Body of pancreas (tissue), 4 donors: ENCODE measurements around the gene EIF2S3. TPM values are rescaled to one million over a fixed set of nuclear protein-coding genes. Genes with fewer than 3 reads are reported as not detected.
"Not testable (repeated sequence)": the region's sequence is repeated elsewhere in the genome, so short reads cannot be mapped to it uniquely, and the experiment has no call there.

Experiments used
- ATAC-seq: fragments of 150-250 bp; one replicate; pipeline ENCODE4 v1.9.1; 2016
- DNase-seq, 4 donors: peaks; one replicate each; pipeline ENCODE4 v3.0.0-alpha.2; 2019
- H3K27ac ChIP-seq, 4 donors: fragments of 200-600 bp; sonication (generic); 1 replicate in 3 of 4; 2 replicates in 1 of 4; pipeline versions ENCODE4 v1.5.1 to v1.6.1; 2016 to 2019; ENCODE audit warnings: mild to moderate bottlenecking in 1 of 4, mixed read lengths in 1 of 4, moderate library complexity in 1 of 4
- H3K27me3 ChIP-seq, 2 donors: fragments of 200-600 bp; sonication (generic); one replicate each; pipeline ENCODE4 v1.6.0; 2016; ENCODE audit warnings: mild to moderate bottlenecking in 1 of 2
- H3K36me3 ChIP-seq, 2 donors: fragments of 200-600 bp; sonication (generic); replicated peaks in 1 of 2; 2 replicates each; pipeline ENCODE4 v1.5.1; 2016; ENCODE audit warnings: low read depth in 2 of 2; ENCODE audit not compliant: insufficient read depth in 1 of 2
- H3K4me1 ChIP-seq: fragments of 200-600 bp; sonication (generic); one replicate; pipeline ENCODE4 v1.6.0; 2016
- H3K4me3 ChIP-seq, 2 donors: fragments of 200-600 bp; sonication (generic); 1 replicate in 1 of 2; 2 replicates in 1 of 2; pipeline ENCODE4 v1.5.1; 2016 to 2019
- H3K9me3 ChIP-seq, 3 donors: fragments of 200-600 bp; sonication (generic); 1 replicate in 2 of 3; 2 replicates in 1 of 3; pipeline ENCODE4 v1.5.1; 2016
- POLR2A ChIP-seq, 3 donors: fragments of 450-650 bp; IDR thresholded peaks; one replicate each; pipeline ENCODE4 v1.6.1; 2016; ENCODE audit warnings: antibody characterized with exemption in 3 of 3, mild to moderate bottlenecking in 2 of 3
- WGBS, 2 donors: methylation state at CpG; one replicate each; pipeline ENCODE4 v1.1.5; 2017; 5-methylcytosine and 5-hydroxymethylcytosine counted together
- intact Hi-C: fragments of 100-400 bp; cut with DNase I; formaldehyde crosslinking; loops from one replicate; pipeline ENCODE4 v1.15.1; 2023
- total RNA-seq, 2 donors: library from RNA; depleted of rRNA; stranded (reverse); fragments of >200 nt; gene quantifications; one replicate each; pipeline ENCODE4 v1.1.0, GENCODE V29; 2016
- TF ChIP-seq, protein P1 (sequence below), 7 experiments: fragments of 450-650 bp in 4 of 7; fragments of 200-600 bp in 3 of 7; sonication (generic) in 3 of 7; IDR thresholded peaks; one replicate each; pipeline ENCODE4 v1.5.1; 2016 to 2019; ENCODE audit warnings: antibody characterized with exemption in 7 of 7

The EIF2S3 gene
- total RNA-seq, 2 donors from 2014 or later: 49.1 to 105 TPM

DNA sequence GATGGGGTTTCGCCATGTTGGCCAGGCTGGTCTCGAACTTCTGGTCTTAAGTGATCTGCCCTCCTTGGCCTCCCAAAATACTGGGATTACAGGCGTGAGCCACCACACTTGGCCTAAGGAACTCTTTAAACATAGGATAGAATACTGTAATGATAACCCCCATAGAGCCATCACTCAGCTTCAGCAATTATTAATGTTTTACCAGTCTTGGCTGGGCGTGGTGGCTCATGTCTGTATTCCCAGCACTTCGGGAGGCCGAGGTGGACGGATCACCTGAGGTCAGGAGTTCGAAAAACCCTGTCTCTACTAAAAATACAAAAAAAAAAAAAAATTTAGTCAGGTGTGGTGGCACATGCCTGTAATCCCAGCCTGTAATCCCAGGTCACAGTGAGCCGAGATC, 15.1 kb downstream of the EIF2S3 start:
- ATAC-seq: no peak
- Histone ChIP-seq H3K4me3 (no peak overlapping the region), H3K27ac (no peak overlapping the region), H3K9me3 (no peaks in the 10 kb centered on the region), H3K4me1 (no peaks in the 10 kb centered on the region), H3K27me3 (no peaks in the 10 kb centered on the region), H3K36me3 (peaks cover 0 to 6% of the 10 kb centered on the region in 2 donors)
- intact Hi-C loops: no loop called here
- DNase-seq: no peak
- 52 to 62% methylated on average over 6 to 9 of the region's 9 CpGs for WGBS, 2 donors
- no peak for TF ChIP-seq POLR2A (IDR thresholded peaks at IDR 0.05)
- TF ChIP-seq, protein P1, sequence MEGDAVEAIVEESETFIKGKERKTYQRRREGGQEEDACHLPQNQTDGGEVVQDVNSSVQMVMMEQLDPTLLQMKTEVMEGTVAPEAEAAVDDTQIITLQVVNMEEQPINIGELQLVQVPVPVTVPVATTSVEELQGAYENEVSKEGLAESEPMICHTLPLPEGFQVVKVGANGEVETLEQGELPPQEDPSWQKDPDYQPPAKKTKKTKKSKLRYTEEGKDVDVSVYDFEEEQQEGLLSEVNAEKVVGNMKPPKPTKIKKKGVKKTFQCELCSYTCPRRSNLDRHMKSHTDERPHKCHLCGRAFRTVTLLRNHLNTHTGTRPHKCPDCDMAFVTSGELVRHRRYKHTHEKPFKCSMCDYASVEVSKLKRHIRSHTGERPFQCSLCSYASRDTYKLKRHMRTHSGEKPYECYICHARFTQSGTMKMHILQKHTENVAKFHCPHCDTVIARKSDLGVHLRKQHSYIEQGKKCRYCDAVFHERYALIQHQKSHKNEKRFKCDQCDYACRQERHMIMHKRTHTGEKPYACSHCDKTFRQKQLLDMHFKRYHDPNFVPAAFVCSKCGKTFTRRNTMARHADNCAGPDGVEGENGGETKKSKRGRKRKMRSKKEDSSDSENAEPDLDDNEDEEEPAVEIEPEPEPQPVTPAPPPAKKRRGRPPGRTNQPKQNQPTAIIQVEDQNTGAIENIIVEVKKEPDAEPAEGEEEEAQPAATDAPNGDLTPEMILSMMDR (IDR thresholded peaks at IDR 0.05): no peak

DNA sequence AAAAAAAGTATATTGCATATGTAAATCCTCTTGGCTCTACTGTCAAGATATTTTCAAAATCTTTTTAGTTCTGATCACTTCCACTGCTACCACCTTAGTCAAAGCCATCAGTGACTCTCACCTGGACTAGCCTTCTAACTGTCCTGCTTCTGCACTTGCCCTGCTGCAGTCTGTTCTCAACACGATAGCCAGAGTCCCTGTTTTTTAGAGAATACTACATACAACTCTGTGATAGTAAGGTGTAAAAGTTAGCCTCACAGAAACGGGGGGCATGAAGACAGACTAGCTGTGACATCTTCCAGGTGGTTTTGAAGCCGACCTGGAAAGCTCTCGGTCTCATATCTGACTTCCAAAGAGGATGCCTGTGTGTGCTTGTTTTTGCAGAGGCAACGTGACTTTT, 24.7 kb downstream of the EIF2S3 start:
- DNase-seq (no peak), ATAC-seq (no peak)
- no peak for TF ChIP-seq POLR2A (IDR thresholded peaks at IDR 0.05)
- TF ChIP-seq, protein P1 (IDR thresholded peaks at IDR 0.05): no peak
- no peaks in the 10 kb centered on the region for H3K9me3 ChIP-seq
- intact Hi-C loops: no loop called here
- H3K4me1 ChIP-seq: no peaks in the 10 kb centered on the region
- peaks cover 0 to 5% of the 10 kb centered on the region in 2 donors for H3K36me3 ChIP-seq
- no peak overlapping the region for H3K27ac ChIP-seq
- H3K4me3 ChIP-seq: no peak overlapping the region
- no peaks in the 10 kb centered on the region for H3K27me3 ChIP-seq
- 55 to 80% methylated on average over 1 to 5 of the region's 5 CpGs for WGBS, 2 donors

DNA sequence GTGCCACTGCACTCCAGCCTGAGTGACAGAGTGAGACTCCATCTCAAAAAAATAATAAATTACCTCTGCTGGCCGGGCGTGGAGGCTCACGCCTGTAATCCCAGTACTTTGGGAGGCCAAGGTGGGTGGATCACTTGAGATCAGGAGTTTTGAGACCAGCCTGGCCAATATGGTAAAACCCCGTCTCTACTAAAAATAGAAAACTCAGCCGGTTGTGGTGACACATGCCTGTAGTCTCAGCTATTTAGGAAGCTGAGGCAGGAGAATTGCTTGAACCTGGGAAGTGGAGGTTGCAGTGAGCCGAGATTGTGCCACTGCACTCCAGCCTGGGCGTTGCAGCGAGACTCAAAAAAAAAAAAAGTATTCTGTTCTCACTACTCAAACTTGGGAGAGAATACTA, 25.5 kb downstream of the EIF2S3 start:
- H3K4me1 ChIP-seq, ATAC-seq, H3K27ac ChIP-seq, H3K36me3 ChIP-seq, intact Hi-C loops, H3K4me3 ChIP-seq, H3K27me3 ChIP-seq, DNase-seq, H3K9me3 ChIP-seq: not testable (repeated sequence)
- WGBS, 2 donors: 65 to 66% methylated on average over 8 of the region's 8 CpGs

DNA sequence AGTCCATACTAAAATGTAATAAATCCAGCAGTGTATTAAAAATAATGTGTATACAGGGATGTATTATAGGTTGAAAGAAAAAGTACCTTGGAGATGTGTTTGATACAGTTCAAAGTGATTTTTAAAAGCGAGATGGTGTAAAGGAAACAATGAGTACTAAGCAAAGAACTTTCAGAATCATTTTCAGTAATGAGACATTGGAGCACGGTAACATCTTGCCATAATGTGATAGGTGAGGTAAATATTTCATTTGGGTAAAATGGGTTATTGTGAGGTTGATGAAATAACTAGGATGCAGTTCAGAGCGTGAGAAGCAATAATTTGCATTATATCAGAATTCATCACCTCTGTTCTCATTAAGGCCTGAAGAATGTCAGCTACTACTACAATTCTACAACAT, 25.9 kb downstream of the EIF2S3 start:
- Histone ChIP-seq H3K4me1 (no peaks in the 10 kb centered on the region), H3K27me3 (no peaks in the 10 kb centered on the region), H3K27ac (no peak overlapping the region), H3K36me3 (peaks cover 0 to 5% of the 10 kb centered on the region in 2 donors), H3K9me3 (no peaks in the 10 kb centered on the region), H3K4me3 (no peak overlapping the region)
- DNase-seq (no peak), ATAC-seq (no peak)
- TF ChIP-seq, protein P1 (IDR thresholded peaks at IDR 0.05): no peak
- TF ChIP-seq POLR2A (IDR thresholded peaks at IDR 0.05): no peak
- intact Hi-C loops: no loop called here
- WGBS, 2 donors: 58 to 73% methylated on average over 3 of the region's 3 CpGs

DNA sequence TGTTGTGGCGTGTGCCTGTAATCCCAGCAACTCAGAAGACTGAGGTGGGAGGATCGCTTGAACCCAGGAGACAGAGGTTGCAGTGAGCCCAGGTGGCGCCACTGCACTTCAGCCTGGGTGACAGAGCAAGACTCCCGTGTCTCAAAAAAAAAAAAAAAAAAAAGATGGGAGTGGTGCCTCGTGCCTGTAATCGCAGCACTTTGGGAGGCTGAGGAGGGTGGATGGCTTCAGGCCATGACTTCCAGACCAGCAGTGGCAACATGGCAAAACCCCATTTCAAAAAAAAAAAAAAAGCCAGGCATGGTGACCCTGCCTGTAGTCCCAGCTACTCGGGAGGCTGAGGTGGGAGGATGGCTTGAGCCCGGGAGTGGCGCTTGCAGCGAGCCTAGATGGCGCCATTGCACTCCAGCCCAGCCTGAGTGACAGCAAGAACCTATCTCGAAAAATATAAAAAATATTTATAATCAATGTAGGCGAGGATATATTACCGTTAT, 27.0 kb downstream of the EIF2S3 start:
- 8 to 11% methylated on average over 8 to 12 of the region's 14 CpGs for WGBS, 2 donors
- ATAC-seq (peak; percentile 65), DNase-seq (peak; percentile 64 to 73 (median 64))
- intact Hi-C loops: no loop called here
- no peaks in the 10 kb centered on the region for H3K4me1 ChIP-seq
- H3K4me3 ChIP-seq: no peak overlapping the region
- H3K9me3 ChIP-seq: no peaks in the 10 kb centered on the region
- TF ChIP-seq POLR2A (IDR thresholded peaks at IDR 0.05): no peak
- TF ChIP-seq, protein P1 (IDR thresholded peaks at IDR 0.05): peak in 5 of 7 experiments; percentile 17 to 43 (median 35)
- no peaks in the 10 kb centered on the region for H3K27me3 ChIP-seq
- peaks cover 0 to 2% of the 10 kb centered on the region in 2 donors for H3K36me3 ChIP-seq
- no peak overlapping the region for H3K27ac ChIP-seq
